BLaER1 treated with 17β-estradiol and CSF1 and Interleukin-3, amounts not matched to agents 10 nM and 100 nM (cell line): ENCODE results near the gene SOSTDC1.

ENCODE experiments used
- H3K27ac ChIP-seq, 11 experiments: shearing (Covaris generic); formaldehyde crosslinking; 2 replicates each; pipeline ENCODE4 v1.8.1; 2022
- H3K27me3 ChIP-seq, 11 experiments: shearing (Covaris generic); formaldehyde crosslinking; 2 replicates each; pipeline ENCODE4 v1.8.1; 2022
- H3K36me3 ChIP-seq, 11 experiments: shearing (Covaris generic); formaldehyde crosslinking; 2 replicates each; pipeline ENCODE4 v1.8.1; 2022
- H3K4me1 ChIP-seq, 10 experiments: shearing (Covaris generic); formaldehyde crosslinking; 2 replicates each; pipeline ENCODE4 v1.8.1; 2022
- H3K4me2 ChIP-seq, 11 experiments: shearing (Covaris generic); formaldehyde crosslinking; 2 replicates each; pipeline ENCODE4 v1.8.1; 2022
- H3K4me3 ChIP-seq, 10 experiments: shearing (Covaris generic); formaldehyde crosslinking; 2 replicates each; pipeline ENCODE4 v1.8.1; 2022
- H3K9ac ChIP-seq, 11 experiments: shearing (Covaris generic); formaldehyde crosslinking; 2 replicates each; pipeline ENCODE4 v1.8.1; 2022
- H3K9me3 ChIP-seq, 11 experiments: shearing (Covaris generic); formaldehyde crosslinking; replicated peaks in 1 of 11; 2 replicates each; pipeline ENCODE4 v1.8.1; 2022
- H4K20me1 ChIP-seq, 11 experiments: shearing (Covaris generic); formaldehyde crosslinking; 2 replicates each; pipeline ENCODE4 v1.8.1; 2022
- Cebpa-rat ChIP-seq, 11 experiments: shearing (Covaris generic); IDR thresholded peaks; 2 replicates each; pipeline ENCODE4 v1.8.1; 2022

Gene SOSTDC1

DNA sequence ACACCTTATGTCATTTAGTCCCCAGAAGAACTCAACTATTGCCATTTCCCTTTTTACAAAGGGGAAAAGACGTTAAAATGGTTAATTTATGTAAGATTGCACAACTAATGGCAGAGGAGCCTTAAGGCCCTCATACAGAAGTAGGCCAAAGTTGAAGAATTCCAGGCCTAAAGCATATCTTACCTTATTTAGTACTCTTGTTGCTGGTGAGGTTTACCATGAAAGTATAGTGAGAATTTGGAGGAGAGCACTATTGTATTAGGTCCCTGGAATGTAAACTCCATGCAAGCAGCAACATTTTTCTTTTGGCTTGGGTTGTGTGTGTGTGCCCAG lies 43.5 kb downstream of the SOSTDC1 start:
- peak overlapping the region; percentile 82 to 96 (median 90); a peak in 20 of 22 replicates for H3K4me2 ChIP-seq

DNA sequence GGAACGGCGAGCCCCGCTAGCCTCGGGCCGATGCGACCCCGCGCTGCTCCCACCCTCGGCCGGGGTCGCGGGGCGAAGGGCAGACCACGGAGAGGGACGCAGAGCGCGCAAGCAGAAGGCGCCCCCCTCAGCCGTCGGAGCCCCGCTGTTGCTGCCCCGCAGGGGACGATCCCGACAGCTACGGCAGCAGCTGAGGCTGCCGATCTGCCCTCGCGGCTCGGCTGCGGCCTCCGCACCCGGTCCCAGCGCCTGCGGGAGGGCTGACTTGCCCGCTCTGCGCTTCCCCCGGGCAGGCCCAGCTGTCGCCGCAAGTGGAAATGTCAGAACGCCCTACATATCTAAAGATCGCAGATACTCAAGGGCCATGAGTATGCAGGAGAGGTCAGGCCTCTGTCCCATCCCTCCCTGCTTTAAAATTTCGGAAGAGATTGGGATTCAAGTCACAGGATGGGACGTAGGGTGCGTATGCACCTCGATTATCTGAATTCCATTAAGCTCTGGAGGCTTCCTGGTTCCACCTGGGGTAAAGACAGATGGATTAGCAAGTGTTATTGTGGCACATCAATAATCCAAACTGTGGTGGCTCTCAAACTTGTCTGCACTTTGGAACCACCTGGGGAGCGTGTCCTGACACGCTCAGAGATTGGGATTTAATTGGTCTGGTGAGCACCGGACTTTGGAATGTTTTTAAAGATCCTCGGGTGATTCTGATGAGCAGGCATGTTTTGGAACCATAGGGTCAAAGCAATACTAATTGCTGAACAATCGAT lies 44.0 kb downstream of the SOSTDC1 start, which contains the start of gene CRPPA:
Gene CRPPA (minus strand): TSS at position 206 of the 770 bp plus-strand sequence. CDS start 216 bp downstream, outside the sequence.
- Histone ChIP-seq H3K4me2 (peak within 1 kb of the TSS; percentile 82 to 96 (median 90)), H3K36me3 (no peaks in the 10 kb centered on the region), H3K4me3 (peak within 1 kb of the TSS; percentile 61 to 80 (median 73)), H3K27ac (peak within 1 kb of the TSS; percentile 78 to 93 (median 88)), H3K4me1 (peaks cover 22 to 38% (median 29%) of the 10 kb centered on the region in 10 experiments; a peak in 19 of 20 replicates), H3K27me3 (peaks cover 0 to 21% (median 0%) of the 10 kb centered on the region in 11 experiments; a peak in 6 of 22 replicates), H3K9me3 (peaks cover 0 to 6% (median 0%) of the 10 kb centered on the region in 11 experiments; a peak in 2 of 22 replicates), H3K9ac (peak within 1 kb of the TSS; percentile 83 to 92 (median 89)), H4K20me1 (no peaks in the 10 kb centered on the region)
- no peak for TF ChIP-seq Cebpa-rat (IDR thresholded peaks at IDR 0.05)

More for the DNA sequence above, 43.5 kb downstream of the SOSTDC1 start:
- Histone ChIP-seq H4K20me1 (no peaks in the 10 kb centered on the region), H3K9ac (peak overlapping the region in 1 of 11 experiments; percentile 90; a peak in 2 of 22 replicates), H3K36me3 (no peaks in the 10 kb centered on the region), H3K4me1 (peaks cover 18 to 33% (median 25%) of the 10 kb centered on the region in 10 experiments; a peak in 19 of 20 replicates), H3K27me3 (peaks cover 0 to 21% (median 0%) of the 10 kb centered on the region in 11 experiments; a peak in 6 of 22 replicates), H3K27ac (no peak overlapping the region), H3K9me3 (peaks cover 0 to 6% (median 0%) of the 10 kb centered on the region in 11 experiments; a peak in 2 of 22 replicates), H3K4me3 (no peak overlapping the region; a peak in 3 of 20 replicates)
- TF ChIP-seq Cebpa-rat (IDR thresholded peaks at IDR 0.05), result no peak

DNA sequence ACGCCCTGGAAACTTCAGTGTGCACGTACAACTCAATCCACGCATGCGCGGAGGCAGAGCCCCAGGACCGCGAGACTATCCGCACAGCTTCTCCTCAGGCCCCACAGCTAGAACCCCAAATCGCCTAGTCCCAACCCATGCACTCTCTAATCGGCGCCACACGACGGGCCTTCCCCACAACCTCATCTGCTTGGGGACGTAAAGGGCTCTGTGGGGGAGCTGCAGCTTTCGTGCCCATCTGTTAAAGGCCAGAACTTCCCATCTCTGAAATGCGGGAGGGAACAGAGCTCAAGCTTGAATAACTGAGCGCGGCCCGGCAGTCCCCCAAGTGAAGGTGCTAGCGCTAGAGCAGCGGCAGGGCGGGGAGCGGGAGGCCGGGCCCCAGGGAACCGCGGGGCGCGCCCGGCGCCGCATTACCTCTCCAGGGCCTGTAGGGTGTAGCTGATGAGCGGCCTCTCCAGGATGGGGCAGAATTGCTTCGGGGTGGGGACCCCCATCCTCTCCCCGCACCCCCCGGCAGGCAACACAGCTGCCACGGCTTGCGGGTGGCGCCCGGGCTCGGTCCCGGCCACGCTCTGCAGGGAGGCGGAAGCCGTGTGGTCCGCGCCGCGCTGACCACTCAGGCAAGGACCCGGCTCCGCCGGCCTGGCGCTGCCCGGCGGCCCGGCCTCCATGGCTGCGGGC lies 44.7 kb downstream of the SOSTDC1 start:
- H3K27ac ChIP-seq, result peak overlapping the region; percentile 78 to 93 (median 88)
- H3K4me2 ChIP-seq, result peak overlapping the region; percentile 82 to 96 (median 90)
- H3K4me1 ChIP-seq, result peaks cover 25 to 45% (median 31%) of the 10 kb centered on the region in 10 experiments; a peak in 19 of 20 replicates
- peak overlapping the region; percentile 83 to 92 (median 89) for H3K9ac ChIP-seq
- peaks cover 0 to 24% (median 0%) of the 10 kb centered on the region in 11 experiments; a peak in 6 of 22 replicates for H3K27me3 ChIP-seq
- peaks cover 0 to 6% (median 0%) of the 10 kb centered on the region in 11 experiments; a peak in 2 of 22 replicates for H3K9me3 ChIP-seq
- H3K36me3 ChIP-seq, result no peaks in the 10 kb centered on the region
- TF ChIP-seq Cebpa-rat (IDR thresholded peaks at IDR 0.05), result no peak
- H3K4me3 ChIP-seq, result peak overlapping the region; percentile 61 to 80 (median 73)
- H4K20me1 ChIP-seq, result no peaks in the 10 kb centered on the region

DNA sequence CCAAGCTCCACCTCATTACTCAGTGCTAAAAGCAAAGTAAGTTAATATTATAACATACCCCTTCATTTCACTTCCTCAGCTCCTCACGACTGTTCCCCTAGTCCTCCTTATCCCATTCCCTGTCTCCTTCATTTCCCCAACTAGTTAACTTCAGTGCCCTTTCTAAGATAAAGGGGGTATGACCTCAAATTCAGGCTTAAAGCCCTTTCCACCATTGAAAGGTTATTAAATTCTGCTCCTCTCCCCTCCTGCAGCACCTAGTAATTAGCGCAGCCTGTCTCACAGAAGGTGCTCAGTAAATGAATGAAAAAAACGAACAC lies 45.2 kb downstream of the SOSTDC1 start:
- Histone ChIP-seq H3K9me3 (peaks cover 0 to 6% (median 0%) of the 10 kb centered on the region in 11 experiments; a peak in 2 of 22 replicates), H3K9ac (peak overlapping the region; percentile 83 to 92 (median 89)), H3K4me1 (peaks cover 25 to 47% (median 31%) of the 10 kb centered on the region in 10 experiments; a peak in 19 of 20 replicates), H3K4me3 (peak overlapping the region; percentile 61 to 80 (median 73)), H3K27ac (peak overlapping the region; percentile 78 to 93 (median 88); a peak in 21 of 22 replicates), H3K4me2 (peak overlapping the region; percentile 82 to 96 (median 90)), H3K27me3 (peaks cover 0 to 29% (median 0%) of the 10 kb centered on the region in 11 experiments; a peak in 6 of 22 replicates), H3K36me3 (no peaks in the 10 kb centered on the region), H4K20me1 (no peaks in the 10 kb centered on the region)
- TF ChIP-seq Cebpa-rat (IDR thresholded peaks at IDR 0.05), result no peak

DNA sequence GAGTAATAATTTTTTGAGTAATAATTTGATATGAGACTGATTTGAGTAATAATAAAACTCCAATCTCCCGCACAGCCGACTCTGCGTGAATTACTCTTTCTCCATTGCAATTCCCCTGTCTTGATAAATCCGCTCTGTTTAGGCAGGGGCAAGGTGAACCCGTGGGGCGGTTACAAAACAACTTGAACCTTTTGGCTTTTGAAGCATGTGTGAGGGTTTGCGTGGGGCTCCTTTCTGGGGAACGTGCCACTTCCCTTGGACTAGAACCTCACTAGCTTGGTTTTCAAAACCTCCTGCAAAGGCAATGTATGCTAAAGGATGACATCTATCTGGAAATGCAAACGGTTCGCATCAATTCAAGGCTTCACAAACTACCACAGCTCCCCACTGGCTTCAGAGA lies 45.7 kb downstream of the SOSTDC1 start:
- peak overlapping the region in 5 of 11 experiments; percentile 85 to 93 (median 90); a peak in 5 of 22 replicates for H3K27ac ChIP-seq
- H3K9ac ChIP-seq, result peak overlapping the region in 8 of 11 experiments; percentile 84 to 92 (median 89); a peak in 12 of 22 replicates
- H3K4me3 ChIP-seq, result peak overlapping the region in 9 of 10 experiments; percentile 61 to 80 (median 74); a peak in 12 of 20 replicates

DNA sequence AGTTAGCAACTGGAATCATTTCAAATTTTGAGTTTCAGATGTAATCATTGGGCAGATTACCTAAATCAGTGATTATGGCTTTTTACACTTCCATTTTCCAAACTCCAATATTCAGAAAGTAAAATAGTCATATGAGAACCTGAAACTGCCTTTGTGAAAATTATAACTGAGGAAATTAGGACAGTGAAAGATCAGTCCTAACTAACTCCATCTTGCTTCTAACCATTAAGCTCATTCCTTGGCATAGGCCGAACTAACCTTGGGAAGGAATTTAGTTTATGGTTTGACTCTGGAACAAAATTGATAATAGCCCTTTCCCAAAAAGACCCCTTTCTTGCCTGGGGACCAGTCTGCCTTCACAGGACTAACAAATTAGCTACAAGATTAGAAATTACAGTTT lies 46.4 kb downstream of the SOSTDC1 start:
- no peak overlapping the region for H3K4me2 ChIP-seq
- peaks cover 0 to 6% (median 0%) of the 10 kb centered on the region in 11 experiments; a peak in 2 of 22 replicates for H3K9me3 ChIP-seq
- no peak overlapping the region for H3K4me3 ChIP-seq
- H3K36me3 ChIP-seq, result no peaks in the 10 kb centered on the region
- peaks cover 0 to 37% (median 0%) of the 10 kb centered on the region in 11 experiments; a peak in 6 of 22 replicates for H3K27me3 ChIP-seq
- TF ChIP-seq Cebpa-rat (IDR thresholded peaks at IDR 0.05), result no peak
- H3K4me1 ChIP-seq, result peaks cover 25 to 47% (median 31%) of the 10 kb centered on the region in 10 experiments; a peak in 19 of 20 replicates
- no peaks in the 10 kb centered on the region for H4K20me1 ChIP-seq
- no peak overlapping the region for H3K9ac ChIP-seq
- no peak overlapping the region for H3K27ac ChIP-seq

More for the DNA sequence above, 45.7 kb downstream of the SOSTDC1 start:
- Histone ChIP-seq H3K27me3 (peaks cover 0 to 34% (median 0%) of the 10 kb centered on the region in 11 experiments; a peak in 6 of 22 replicates), H3K9me3 (peaks cover 0 to 6% (median 0%) of the 10 kb centered on the region in 11 experiments; a peak in 2 of 22 replicates), H3K36me3 (no peaks in the 10 kb centered on the region), H3K4me2 (peak overlapping the region; percentile 82 to 96 (median 90)), H4K20me1 (no peaks in the 10 kb centered on the region), H3K4me1 (peaks cover 25 to 47% (median 31%) of the 10 kb centered on the region in 10 experiments; a peak in 19 of 20 replicates)
- TF ChIP-seq Cebpa-rat (IDR thresholded peaks at IDR 0.05), result no peak

DNA sequence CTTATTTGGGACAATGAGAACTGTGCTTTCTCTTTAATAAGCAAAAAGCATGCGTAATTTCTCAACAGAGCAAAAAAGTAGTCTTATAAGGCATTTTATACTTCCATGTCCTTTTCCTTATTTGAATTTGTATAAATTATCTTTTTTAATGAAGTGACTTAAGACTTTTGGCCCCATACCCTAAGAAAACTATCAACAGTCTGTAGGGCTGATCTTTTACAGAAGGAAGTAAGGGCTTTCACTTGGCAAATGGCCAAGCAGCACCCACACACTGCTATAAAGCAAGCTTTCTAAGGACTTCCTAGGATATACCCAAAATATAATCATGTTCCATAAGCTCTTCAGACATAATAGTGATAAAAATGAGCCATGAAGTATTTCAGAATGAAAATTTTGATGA lies 47.6 kb downstream of the SOSTDC1 start:
- Histone ChIP-seq H3K9ac (no peak overlapping the region), H3K9me3 (peaks cover 0 to 6% (median 0%) of the 10 kb centered on the region in 11 experiments; a peak in 2 of 22 replicates), H3K4me1 (peaks cover 25 to 47% (median 31%) of the 10 kb centered on the region in 10 experiments; a peak in 19 of 20 replicates), H3K4me3 (no peak overlapping the region), H4K20me1 (no peaks in the 10 kb centered on the region), H3K27me3 (peaks cover 0 to 46% (median 0%) of the 10 kb centered on the region in 11 experiments; a peak in 6 of 22 replicates), H3K27ac (peak overlapping the region in 6 of 11 experiments; percentile 33 to 81 (median 61); a peak in 7 of 22 replicates), H3K36me3 (no peaks in the 10 kb centered on the region), H3K4me2 (peak overlapping the region in 4 of 11 experiments; percentile 54 to 79 (median 68); a peak in 7 of 22 replicates)
- TF ChIP-seq Cebpa-rat (IDR thresholded peaks at IDR 0.05), result no peak
